B cell (primary cell): Measurements from ENCODE around the gene PKM.

Source experiments
- EZH2 ChIP-seq: IDR thresholded peaks from 2 replicates; pipeline ENCODE4 v1.6.1; 2012; ENCODE audit warnings: borderline replicate concordance, low read depth, mild to moderate bottlenecking, moderate library complexity, low read length; ENCODE audit not compliant: insufficient read depth, poor library complexity, severe bottlenecking
- TF ChIP-seq, protein P1 (sequence below): fragments of 200-600 bp; IDR thresholded peaks from one replicate; pipeline ENCODE4 v1.8.0; 2022; ENCODE audit warnings: antibody characterized with exemption, mild to moderate bottlenecking

DNA sequence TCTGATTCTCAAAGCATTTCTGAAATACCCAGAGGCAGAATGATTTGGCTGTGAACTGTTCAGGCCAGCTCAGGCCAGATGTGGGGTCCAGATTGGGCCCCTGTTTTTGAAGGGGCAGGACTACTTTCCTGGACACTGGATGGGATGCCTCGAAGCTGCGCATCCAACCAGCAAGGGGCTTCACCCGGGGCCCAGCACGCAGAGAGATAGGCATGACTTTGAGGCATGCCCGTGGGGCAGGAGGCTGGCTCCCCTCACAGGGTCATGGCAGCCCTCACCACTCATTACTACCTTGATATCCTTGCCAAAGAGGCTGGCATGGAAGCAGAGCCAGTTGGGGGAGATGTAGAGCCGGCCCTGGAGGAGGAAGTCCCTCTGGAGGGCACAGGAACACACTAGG, 63.5 kb downstream of the PKM start:
- TF ChIP-seq, protein P1, sequence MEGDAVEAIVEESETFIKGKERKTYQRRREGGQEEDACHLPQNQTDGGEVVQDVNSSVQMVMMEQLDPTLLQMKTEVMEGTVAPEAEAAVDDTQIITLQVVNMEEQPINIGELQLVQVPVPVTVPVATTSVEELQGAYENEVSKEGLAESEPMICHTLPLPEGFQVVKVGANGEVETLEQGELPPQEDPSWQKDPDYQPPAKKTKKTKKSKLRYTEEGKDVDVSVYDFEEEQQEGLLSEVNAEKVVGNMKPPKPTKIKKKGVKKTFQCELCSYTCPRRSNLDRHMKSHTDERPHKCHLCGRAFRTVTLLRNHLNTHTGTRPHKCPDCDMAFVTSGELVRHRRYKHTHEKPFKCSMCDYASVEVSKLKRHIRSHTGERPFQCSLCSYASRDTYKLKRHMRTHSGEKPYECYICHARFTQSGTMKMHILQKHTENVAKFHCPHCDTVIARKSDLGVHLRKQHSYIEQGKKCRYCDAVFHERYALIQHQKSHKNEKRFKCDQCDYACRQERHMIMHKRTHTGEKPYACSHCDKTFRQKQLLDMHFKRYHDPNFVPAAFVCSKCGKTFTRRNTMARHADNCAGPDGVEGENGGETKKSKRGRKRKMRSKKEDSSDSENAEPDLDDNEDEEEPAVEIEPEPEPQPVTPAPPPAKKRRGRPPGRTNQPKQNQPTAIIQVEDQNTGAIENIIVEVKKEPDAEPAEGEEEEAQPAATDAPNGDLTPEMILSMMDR: no peak
- TF ChIP-seq EZH2: no peak
